WTC11 (cell line): ENCODE results near the gene ADCYAP1R1. TPM values are rescaled to one million over a fixed set of nuclear protein-coding genes. Genes with fewer than 3 reads are reported as not detected.

Experiments used
- ATAC-seq: fragments of 200-7000 bp; cut with Tn5 transposase; 2 replicates; pipeline ENCODE4 v1.10.0; 2021; ENCODE audit warnings: mild to moderate bottlenecking, moderate library complexity
- CTCF ChIA-PET: fragments of 300-600 bp; sonication (Branson Sonifier 250); formaldehyde crosslinking; loops from one replicate; lab custom pipeline; 2021; ENCODE audit warnings: antibody characterized with exemption; lab: Charles Lee
- POLR2A ChIA-PET: fragments of 350-600 bp; sonication (Branson Sonifier 250); formaldehyde crosslinking; loops from one replicate; lab custom pipeline; 2021; ENCODE audit warnings: antibody characterized with exemption; lab: Charles Lee
- DNase-seq: peaks from one replicate; pipeline ENCODE4 v3.0.0; 2021; ENCODE audit warnings: low spot score
- H3K27ac Mint-ChIP-seq: 2 replicates; pipeline ENCODE4 v1.8.0; 2021; ENCODE audit warnings: mixed read lengths
- H3K27me3 Mint-ChIP-seq: 2 replicates; pipeline ENCODE4 v1.8.0; 2021; ENCODE audit warnings: low read depth, mild to moderate bottlenecking, moderate library complexity, mixed read lengths
- H3K36me3 Mint-ChIP-seq: 2 replicates; pipeline ENCODE4 v1.8.0; 2021; ENCODE audit warnings: mixed read lengths
- H3K4me1 Mint-ChIP-seq: 2 replicates; pipeline ENCODE4 v1.8.0; 2022; ENCODE audit warnings: mixed read lengths
- H3K4me3 Mint-ChIP-seq: 2 replicates; pipeline ENCODE4 v1.8.0; 2021; ENCODE audit warnings: mild to moderate bottlenecking, moderate library complexity, mixed read lengths
- H3K9me3 Mint-ChIP-seq: 2 replicates; pipeline ENCODE4 v1.8.0; 2021; ENCODE audit warnings: mixed read lengths
- ATF6 ChIP-seq: sonication (generic); formaldehyde crosslinking; IDR thresholded peaks from 2 replicates; pipeline ENCODE4 v1.8.1; 2023; ENCODE audit warnings: mild to moderate bottlenecking, missing genetic modification reagents
- CREB1 ChIP-seq: sonication (generic); formaldehyde crosslinking; IDR thresholded peaks from 2 replicates; pipeline ENCODE4 v1.8.0; 2023; ENCODE audit warnings: mild to moderate bottlenecking, missing genetic modification reagents
- GRHL2 ChIP-seq: fragments of 250-450 bp; sonication (Bioruptor Pico); IDR thresholded peaks from 2 replicates; pipeline ENCODE4 v1.8.0; 2022; ENCODE audit warnings: mild to moderate bottlenecking, moderate library complexity; ENCODE audit not compliant: insufficient replicate concordance, severe bottlenecking
- TCF7 ChIP-seq: sonication (generic); formaldehyde crosslinking; IDR thresholded peaks from 2 replicates; pipeline ENCODE4 v1.8.0; 2022; ENCODE audit warnings: mild to moderate bottlenecking, low read depth, missing genetic modification reagents, moderate library complexity
- TP53 ChIP-seq: sonication (generic); formaldehyde crosslinking; IDR thresholded peaks from 2 replicates; pipeline ENCODE4 v1.8.1; 2023; ENCODE audit warnings: mild to moderate bottlenecking, missing genetic modification reagents
- ZNF232 ChIP-seq: sonication (generic); formaldehyde crosslinking; IDR thresholded peaks from 2 replicates; pipeline ENCODE4 v1.8.0; 2022; ENCODE audit warnings: mild to moderate bottlenecking, missing genetic modification reagents
- ZNF423 ChIP-seq: fragments of 250-450 bp; sonication (Bioruptor Pico); IDR thresholded peaks from 2 replicates; pipeline ENCODE4 v2.1.2; 2022; ENCODE audit warnings: mild to moderate bottlenecking, moderate library complexity
- total RNA-seq: library from RNA; stranded (reverse); gene quantifications from 3 replicates; pipeline ENCODE4 v1.2.3, GENCODE V29; 2021
- TF ChIP-seq, protein P1 (sequence below): sonication (generic); formaldehyde crosslinking; IDR thresholded peaks from 2 replicates; pipeline ENCODE4 v1.8.0; 2023; ENCODE audit warnings: missing genetic modification reagents, mild to moderate bottlenecking, borderline replicate concordance
- TF ChIP-seq, protein P2 (sequence below): sonication (generic); formaldehyde crosslinking; IDR thresholded peaks from 2 replicates; pipeline ENCODE4 v1.8.1; 2022; ENCODE audit warnings: low read depth, missing genetic modification reagents, borderline replicate concordance
- TF ChIP-seq, protein P3 (sequence below): sonication (generic); formaldehyde crosslinking; conservative IDR thresholded peaks from 2 replicates; pipeline ENCODE4 v1.8.1; 2023; ENCODE audit warnings: mild to moderate bottlenecking, low read depth, missing genetic modification reagents, moderate library complexity
- TF ChIP-seq, protein P4 (sequence below): sonication (generic); formaldehyde crosslinking; conservative IDR thresholded peaks from 2 replicates; pipeline ENCODE4 v1.8.1; 2022; ENCODE audit warnings: mild to moderate bottlenecking, missing genetic modification reagents
- TF ChIP-seq, protein P5 (sequence below): fragments of 250-450 bp; sonication (Bioruptor Pico); IDR thresholded peaks from 2 replicates; pipeline ENCODE4 v1.8.0; 2021; ENCODE audit warnings: mild to moderate bottlenecking

ADCYAP1R1 gene
- total RNA-seq, 1 experiment from 2014 or later = 9.9 TPM

GRCh38 chr7:31003721-31004120 lies 48.4 kb upstream of the ADCYAP1R1 start (continued):
- TF ChIP-seq ATF6 (CRISPR knock-in tag) = no peak

- TF ChIP-seq, protein P1, sequence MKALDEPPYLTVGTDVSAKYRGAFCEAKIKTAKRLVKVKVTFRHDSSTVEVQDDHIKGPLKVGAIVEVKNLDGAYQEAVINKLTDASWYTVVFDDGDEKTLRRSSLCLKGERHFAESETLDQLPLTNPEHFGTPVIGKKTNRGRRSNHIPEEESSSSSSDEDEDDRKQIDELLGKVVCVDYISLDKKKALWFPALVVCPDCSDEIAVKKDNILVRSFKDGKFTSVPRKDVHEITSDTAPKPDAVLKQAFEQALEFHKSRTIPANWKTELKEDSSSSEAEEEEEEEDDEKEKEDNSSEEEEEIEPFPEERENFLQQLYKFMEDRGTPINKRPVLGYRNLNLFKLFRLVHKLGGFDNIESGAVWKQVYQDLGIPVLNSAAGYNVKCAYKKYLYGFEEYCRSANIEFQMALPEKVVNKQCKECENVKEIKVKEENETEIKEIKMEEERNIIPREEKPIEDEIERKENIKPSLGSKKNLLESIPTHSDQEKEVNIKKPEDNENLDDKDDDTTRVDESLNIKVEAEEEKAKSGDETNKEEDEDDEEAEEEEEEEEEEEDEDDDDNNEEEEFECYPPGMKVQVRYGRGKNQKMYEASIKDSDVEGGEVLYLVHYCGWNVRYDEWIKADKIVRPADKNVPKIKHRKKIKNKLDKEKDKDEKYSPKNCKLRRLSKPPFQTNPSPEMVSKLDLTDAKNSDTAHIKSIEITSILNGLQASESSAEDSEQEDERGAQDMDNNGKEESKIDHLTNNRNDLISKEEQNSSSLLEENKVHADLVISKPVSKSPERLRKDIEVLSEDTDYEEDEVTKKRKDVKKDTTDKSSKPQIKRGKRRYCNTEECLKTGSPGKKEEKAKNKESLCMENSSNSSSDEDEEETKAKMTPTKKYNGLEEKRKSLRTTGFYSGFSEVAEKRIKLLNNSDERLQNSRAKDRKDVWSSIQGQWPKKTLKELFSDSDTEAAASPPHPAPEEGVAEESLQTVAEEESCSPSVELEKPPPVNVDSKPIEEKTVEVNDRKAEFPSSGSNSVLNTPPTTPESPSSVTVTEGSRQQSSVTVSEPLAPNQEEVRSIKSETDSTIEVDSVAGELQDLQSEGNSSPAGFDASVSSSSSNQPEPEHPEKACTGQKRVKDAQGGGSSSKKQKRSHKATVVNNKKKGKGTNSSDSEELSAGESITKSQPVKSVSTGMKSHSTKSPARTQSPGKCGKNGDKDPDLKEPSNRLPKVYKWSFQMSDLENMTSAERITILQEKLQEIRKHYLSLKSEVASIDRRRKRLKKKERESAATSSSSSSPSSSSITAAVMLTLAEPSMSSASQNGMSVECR = no peak
- TF ChIP-seq ZNF232 (CRISPR knock-in tag) (no peak), CREB1 (CRISPR knock-in tag) (no peak), ZNF423 (no peak), GRHL2 (no peak), TP53 (CRISPR knock-in tag) (no peak), TCF7 (CRISPR knock-in tag) (no peak)
- TF ChIP-seq, protein P2, sequence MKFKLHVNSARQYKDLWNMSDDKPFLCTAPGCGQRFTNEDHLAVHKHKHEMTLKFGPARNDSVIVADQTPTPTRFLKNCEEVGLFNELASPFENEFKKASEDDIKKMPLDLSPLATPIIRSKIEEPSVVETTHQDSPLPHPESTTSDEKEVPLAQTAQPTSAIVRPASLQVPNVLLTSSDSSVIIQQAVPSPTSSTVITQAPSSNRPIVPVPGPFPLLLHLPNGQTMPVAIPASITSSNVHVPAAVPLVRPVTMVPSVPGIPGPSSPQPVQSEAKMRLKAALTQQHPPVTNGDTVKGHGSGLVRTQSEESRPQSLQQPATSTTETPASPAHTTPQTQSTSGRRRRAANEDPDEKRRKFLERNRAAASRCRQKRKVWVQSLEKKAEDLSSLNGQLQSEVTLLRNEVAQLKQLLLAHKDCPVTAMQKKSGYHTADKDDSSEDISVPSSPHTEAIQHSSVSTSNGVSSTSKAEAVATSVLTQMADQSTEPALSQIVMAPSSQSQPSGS = no peak
- TF ChIP-seq, protein P3, sequence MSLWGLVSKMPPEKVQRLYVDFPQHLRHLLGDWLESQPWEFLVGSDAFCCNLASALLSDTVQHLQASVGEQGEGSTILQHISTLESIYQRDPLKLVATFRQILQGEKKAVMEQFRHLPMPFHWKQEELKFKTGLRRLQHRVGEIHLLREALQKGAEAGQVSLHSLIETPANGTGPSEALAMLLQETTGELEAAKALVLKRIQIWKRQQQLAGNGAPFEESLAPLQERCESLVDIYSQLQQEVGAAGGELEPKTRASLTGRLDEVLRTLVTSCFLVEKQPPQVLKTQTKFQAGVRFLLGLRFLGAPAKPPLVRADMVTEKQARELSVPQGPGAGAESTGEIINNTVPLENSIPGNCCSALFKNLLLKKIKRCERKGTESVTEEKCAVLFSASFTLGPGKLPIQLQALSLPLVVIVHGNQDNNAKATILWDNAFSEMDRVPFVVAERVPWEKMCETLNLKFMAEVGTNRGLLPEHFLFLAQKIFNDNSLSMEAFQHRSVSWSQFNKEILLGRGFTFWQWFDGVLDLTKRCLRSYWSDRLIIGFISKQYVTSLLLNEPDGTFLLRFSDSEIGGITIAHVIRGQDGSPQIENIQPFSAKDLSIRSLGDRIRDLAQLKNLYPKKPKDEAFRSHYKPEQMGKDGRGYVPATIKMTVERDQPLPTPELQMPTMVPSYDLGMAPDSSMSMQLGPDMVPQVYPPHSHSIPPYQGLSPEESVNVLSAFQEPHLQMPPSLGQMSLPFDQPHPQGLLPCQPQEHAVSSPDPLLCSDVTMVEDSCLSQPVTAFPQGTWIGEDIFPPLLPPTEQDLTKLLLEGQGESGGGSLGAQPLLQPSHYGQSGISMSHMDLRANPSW (CRISPR knock-in tag) = no peak
- TF ChIP-seq, protein P4, sequence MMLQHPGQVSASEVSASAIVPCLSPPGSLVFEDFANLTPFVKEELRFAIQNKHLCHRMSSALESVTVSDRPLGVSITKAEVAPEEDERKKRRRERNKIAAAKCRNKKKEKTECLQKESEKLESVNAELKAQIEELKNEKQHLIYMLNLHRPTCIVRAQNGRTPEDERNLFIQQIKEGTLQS (CRISPR knock-in tag) = no peak
- TF ChIP-seq, protein P5, sequence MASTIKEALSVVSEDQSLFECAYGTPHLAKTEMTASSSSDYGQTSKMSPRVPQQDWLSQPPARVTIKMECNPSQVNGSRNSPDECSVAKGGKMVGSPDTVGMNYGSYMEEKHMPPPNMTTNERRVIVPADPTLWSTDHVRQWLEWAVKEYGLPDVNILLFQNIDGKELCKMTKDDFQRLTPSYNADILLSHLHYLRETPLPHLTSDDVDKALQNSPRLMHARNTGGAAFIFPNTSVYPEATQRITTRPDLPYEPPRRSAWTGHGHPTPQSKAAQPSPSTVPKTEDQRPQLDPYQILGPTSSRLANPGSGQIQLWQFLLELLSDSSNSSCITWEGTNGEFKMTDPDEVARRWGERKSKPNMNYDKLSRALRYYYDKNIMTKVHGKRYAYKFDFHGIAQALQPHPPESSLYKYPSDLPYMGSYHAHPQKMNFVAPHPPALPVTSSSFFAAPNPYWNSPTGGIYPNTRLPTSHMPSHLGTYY (CRISPR knock-in tag) = no peak
- DNase-seq = no peak
- Mint-ChIP-seq H3K9me3 (peaks cover 15% of the 10 kb centered on the region), H3K27ac (no peak overlapping the region), H3K36me3 (peaks cover 8% of the 10 kb centered on the region), H3K27me3 (no peaks in the 10 kb centered on the region; the same call in 1 of the 2 replicates), H3K4me1 (peaks cover 7% of the 10 kb centered on the region), H3K4me3 (no peak overlapping the region)
- CTCF ChIA-PET = interaction anchor here (1.7 to 2.8 kb wide), 2 partner anchors 21 to 118 kb away, joined by 10 to 13 read pairs; no protein-coding TSS in a partner anchor
- no peak for ATAC-seq
- POLR2A ChIA-PET = no interaction called here
Observed at GRCh38 chr7:31004393-31004792, 47.7 kb upstream of the ADCYAP1R1 start.
